CD4-positive, alpha-beta T cell treated with Interleukin-4 for 4 hours (primary cell): ENCODE data around the gene LRRC23.

Experiments
- DNase-seq: peaks from one replicate; pipeline ENCODE4 v3.0.0-alpha.2; 2020

LRRC23 gene

GRCh38 chr12:6944381-6945186 is 40.0 kb downstream of the LRRC23 start:
- DNase-seq: peak; percentile 90

- no peak for DNase-seq
Observed at GRCh38 chr12:6945613-6946012, 41.0 kb downstream of the LRRC23 start.

DNA sequence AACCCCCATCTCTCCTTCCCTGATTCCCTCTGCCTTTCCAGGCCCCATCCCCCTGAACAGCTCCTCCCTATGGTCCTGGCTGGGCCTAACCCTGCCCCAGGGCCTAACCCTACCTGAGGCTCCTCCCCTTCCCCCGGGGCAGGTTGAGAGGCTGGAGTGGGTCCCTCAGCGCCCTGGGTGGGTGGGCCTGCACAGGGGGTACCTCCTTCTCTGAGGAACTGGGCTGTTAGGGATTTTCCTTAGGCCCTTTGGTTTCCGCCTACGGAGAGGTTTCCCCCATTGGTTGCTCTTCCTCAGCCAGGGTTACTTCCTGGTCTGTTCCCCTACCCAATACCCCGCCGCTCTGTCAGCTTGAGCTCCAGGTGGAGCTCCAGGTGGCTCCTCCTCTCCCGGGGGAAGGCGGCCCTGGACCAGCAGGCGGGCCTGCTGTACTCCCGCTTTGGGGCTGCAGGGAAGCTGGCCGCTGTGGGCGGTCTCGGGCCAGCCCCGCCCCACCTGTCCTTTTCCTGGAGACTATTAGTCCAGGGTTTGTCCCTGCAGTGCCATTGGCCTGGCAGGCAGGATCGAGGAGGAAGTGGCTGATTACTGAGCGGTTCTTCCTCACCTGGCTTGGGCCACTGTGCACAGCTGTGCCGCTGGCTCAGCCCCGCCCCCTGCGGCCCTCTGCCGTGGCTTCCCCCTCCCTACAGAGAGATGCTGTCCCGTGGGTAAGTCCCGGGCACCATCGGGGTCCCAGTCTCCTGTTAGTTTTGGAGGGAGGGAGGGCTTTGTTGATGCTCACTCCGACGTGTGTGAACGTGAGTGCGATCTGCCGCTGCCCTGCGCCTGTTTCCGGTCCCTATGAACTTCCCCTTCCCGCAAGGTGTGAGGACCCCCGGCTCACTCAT is 41.7 kb downstream of the LRRC23 start:
- DNase-seq: peak; percentile 63

- no peak for DNase-seq
Observed at GRCh38 chr12:6946920-6947374, 42.3 kb downstream of the LRRC23 start.

- no peak for DNase-seq
Observed at GRCh38 chr12:6947615-6948014, 43.0 kb downstream of the LRRC23 start.

- DNase-seq: peak; percentile 62
Observed at GRCh38 chr12:6948873-6949594, 44.4 kb downstream of the LRRC23 start.

GRCh38 chr12:6950401-6950801 is 45.8 kb downstream of the LRRC23 start:
- DNase-seq: no peak

GRCh38 chr12:6950811-6951540 is 46.4 kb downstream of the LRRC23 start, which contains the start of gene PTPN6:
Gene PTPN6 (plus strand): TSS chr12:6951356. CDS start chr12:6951513, 157 bp downstream.
- peak; percentile 67 for DNase-seq

- no peak for DNase-seq
Observed at GRCh38 chr12:6951551-6952120, 47.0 kb downstream of the LRRC23 start.

DNA sequence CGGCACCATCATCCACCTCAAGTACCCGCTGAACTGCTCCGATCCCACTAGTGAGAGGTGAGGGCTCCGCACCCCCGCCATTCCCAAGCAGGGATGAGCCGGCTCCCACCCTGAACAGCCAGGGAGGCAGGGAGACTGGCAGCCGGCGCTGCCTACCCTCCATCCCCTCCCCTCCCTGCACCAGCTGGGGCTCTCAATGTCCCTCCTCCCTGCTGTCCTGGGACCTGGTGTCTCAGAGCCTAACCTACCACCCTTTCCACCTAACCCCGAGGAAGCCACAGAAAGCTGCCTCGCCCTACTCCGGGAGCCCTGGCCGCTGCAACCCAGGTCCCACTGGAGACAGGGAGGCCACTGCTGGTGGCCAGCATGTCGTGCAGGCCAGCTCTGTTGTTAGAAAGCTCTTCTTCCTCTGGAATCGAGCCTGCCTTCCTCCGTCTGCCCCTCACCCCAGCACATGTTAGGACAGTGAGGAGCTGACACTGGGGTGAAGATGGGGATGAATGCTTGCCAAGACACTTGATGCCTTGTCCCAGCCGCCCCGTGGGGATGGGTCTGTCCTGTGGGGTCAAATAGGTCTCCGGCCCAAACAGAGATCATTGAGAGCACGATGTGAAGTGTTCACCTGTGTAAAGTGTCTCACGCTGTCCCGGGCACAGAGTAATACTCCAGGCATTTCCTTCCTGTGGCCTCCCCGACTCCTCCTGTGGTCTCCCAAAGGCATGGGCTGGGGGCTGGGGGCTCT is 47.7 kb downstream of the LRRC23 start:
- DNase-seq: no peak

DNA sequence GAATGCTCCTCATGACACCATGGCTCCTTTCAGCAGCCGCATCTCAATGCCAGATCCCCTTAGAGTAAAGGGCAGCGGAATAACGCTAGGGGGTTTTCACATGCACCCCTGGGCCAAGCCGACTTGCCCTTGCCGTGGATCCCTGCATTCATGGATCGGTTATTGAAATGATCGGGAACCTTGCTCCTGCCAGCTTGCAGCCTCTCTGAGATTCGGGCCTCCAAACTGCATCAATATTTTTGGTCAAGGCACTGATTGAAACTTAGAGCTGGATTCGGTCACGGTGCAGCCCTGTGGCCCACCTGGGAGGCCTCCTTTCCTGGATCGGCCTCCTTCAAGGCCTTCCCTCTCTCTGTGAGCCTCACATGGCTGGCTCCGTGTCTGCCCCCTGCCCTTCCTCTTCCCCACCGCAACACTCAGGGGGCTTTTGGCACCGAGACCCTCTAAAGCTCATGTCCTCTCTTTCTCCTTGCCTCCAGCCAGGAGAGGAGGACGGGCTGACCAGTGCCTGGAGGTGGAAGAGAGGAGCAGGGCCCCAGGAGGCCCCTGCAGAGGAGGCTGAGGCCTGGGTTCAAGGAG is 48.3 kb downstream of the LRRC23 start:
- DNase-seq: no peak

GRCh38 chr12:6953442-6954315 is 49.1 kb downstream of the LRRC23 start:
- DNase-seq: peak; percentile 84

DNA sequence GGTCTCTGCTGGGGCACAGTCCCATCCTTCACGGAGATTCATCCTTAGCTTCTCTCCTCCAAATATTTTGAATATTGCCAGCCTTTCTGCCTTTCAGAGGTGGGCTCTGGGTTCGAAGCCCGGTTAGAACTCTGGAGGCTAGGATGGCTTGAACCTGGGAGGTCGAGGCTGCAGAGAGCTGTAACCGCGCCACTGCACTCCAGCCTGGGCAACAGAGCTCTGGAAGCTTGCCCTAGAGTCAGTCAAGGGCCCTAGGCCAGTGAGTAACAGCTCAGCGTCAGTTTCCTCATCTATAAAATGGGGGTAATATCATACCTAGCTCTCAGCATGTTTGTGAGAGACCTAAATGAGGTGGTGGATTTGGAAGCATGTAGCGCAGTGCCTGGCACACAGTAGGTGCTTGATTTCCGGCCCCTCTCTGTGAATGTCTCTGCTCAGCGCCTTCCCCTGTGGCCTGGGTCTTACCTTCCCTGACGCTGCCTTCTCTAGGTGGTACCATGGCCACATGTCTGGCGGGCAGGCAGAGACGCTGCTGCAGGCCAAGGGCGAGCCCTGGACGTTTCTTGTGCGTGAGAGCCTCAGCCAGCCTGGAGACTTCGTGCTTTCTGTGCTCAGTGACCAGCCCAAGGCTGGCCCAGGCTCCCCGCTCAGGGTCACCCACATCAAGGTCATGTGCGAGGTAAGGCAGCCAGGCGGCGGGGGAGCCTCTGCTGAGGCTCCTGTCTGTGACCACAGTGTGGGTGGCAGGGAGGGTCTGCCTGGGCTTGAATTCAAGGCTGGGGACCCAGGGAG is 49.9 kb downstream of the LRRC23 start:
- DNase-seq: no peak

GRCh38 chr12:6955108-6956020 is 50.7 kb downstream of the LRRC23 start:
- no peak for DNase-seq

DNA sequence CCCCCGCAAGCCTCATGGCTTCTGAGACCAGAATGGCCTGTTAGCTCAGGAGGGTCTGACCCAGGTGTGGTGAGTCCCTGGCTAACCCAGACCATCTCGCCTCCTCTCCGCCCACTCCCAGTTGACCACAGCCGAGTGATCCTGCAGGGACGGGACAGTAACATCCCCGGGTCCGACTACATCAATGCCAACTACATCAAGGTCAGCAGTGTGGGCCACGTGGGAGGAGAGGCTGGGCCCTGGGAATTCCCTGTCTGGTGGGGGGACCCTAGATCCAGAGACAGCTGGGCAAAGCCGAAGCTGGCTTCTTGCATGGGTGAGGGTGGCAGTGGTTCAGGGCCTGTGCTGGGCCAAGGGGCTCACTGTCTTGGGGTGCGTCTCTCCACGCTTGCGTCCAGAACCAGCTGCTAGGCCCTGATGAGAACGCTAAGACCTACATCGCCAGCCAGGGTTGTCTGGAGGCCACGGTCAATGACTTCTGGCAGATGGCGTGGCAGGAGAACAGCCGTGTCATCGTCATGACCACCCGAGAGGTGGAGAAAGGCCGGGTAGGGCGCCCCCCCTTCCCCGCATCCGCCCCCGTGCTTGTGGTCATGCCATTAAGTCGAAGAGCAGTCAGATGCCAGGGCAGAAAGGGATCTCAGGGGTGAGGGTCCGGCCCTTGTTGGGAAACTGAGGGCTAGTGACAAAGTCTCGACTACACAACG is 51.6 kb downstream of the LRRC23 start:
- no peak for DNase-seq

DNA sequence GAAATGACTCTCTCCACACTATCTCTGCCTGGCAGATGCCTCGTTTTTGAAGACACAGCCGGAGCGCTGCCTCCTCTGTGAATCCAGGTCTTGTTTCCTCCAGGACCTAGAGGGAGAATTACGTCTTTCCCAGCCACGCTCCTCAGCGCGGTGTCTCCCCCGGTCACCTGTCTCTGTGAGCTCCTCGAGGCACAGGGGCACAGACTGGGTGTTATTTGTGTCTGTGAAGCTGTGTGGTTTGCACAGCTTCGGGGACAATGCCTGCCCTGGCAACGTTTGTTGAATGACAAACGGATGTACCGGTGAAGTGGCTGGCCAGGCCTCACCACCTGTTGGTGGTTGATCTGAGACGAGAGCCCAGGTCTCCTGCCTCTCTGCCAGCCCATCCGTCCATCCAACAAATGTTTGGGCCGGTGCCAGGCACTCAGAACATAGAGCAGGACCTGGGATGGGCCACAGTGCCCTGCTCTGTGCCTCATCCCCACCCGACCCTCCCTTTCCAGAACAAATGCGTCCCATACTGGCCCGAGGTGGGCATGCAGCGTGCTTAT is 52.6 kb downstream of the LRRC23 start:
- DNase-seq: peak; percentile 62
